Measurements from ENCODE around the gene KCNQ2.

Gene KCNQ2

DNA sequence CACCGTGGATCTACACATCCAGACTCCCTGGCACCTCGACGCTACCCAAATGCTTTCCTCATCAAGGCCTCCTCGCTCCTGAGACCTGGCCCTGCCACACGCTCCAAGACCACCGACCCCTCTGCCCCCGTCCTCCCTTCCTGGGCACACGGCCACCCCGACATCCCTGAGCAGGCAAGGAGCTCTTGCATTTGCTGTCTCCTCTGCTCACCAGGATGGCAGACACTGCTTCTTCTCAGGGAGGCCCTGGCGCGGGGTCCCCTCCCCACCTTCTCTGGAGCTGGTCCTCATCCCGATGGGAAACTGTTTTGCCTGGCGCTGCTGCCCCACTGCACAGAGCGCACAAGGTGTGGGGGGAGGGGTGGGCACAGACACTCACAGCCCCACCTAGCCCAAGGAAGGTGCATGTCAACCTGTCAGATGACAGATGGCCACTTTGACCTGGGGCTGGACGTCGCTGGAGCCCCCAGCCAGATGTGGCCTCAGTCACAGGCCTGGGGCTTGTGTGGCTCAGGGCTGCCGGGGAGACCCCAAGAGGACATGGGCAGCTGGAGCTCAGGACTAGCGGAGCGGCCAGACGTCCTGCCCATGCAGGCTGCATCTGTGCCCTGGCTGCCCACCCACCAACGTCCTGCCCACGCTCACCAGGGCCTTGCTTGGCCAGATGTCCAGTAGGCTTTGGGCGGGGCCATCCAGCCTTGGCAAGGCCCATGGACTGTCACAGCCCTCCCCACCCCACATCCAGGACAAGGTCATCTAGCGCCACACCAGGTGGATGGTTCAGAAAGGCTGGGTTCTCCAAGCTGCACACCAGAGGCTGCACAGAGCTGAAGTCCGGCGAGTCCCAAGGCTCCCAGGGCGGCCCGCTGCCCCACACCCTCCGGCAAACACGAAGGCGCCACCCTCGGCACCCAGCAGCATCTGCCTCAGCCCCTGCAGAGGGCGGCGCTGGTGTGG lies 6.2 kb upstream of the KCNQ2 start:
- Histone ChIP-seq H3K27ac (replicated peaks) (no peak overlapping the region), H3K27me3 (ENCODE audit: insufficient read depth, poor library complexity, severe bottlenecking) (peaks cover 53% of the 10 kb centered on the region), H3K4me3 (replicated peaks; ENCODE audit: insufficient read depth, low read length) (no peak overlapping the region)
- no peak for DNase-seq (ENCODE audit: low read depth in 1 of 2, low spot score in 1 of 2)
- no peak for TF ChIP-seq SPI1 (IDR thresholded peaks at IDR 0.05; ENCODE audit: borderline replicate concordance, low read depth)
- TF ChIP-seq, protein P1, sequence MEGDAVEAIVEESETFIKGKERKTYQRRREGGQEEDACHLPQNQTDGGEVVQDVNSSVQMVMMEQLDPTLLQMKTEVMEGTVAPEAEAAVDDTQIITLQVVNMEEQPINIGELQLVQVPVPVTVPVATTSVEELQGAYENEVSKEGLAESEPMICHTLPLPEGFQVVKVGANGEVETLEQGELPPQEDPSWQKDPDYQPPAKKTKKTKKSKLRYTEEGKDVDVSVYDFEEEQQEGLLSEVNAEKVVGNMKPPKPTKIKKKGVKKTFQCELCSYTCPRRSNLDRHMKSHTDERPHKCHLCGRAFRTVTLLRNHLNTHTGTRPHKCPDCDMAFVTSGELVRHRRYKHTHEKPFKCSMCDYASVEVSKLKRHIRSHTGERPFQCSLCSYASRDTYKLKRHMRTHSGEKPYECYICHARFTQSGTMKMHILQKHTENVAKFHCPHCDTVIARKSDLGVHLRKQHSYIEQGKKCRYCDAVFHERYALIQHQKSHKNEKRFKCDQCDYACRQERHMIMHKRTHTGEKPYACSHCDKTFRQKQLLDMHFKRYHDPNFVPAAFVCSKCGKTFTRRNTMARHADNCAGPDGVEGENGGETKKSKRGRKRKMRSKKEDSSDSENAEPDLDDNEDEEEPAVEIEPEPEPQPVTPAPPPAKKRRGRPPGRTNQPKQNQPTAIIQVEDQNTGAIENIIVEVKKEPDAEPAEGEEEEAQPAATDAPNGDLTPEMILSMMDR (IDR thresholded peaks at IDR 0.05; ENCODE audit: insufficient read depth, low read length): no peak
- no peak for TF ChIP-seq POLR2AphosphoS5 (IDR thresholded peaks at IDR 0.05; ENCODE audit: low read depth)
- no peak for TF ChIP-seq GABPA (IDR thresholded peaks at IDR 0.05; ENCODE audit: low read depth)
- TF ChIP-seq, protein P2, sequence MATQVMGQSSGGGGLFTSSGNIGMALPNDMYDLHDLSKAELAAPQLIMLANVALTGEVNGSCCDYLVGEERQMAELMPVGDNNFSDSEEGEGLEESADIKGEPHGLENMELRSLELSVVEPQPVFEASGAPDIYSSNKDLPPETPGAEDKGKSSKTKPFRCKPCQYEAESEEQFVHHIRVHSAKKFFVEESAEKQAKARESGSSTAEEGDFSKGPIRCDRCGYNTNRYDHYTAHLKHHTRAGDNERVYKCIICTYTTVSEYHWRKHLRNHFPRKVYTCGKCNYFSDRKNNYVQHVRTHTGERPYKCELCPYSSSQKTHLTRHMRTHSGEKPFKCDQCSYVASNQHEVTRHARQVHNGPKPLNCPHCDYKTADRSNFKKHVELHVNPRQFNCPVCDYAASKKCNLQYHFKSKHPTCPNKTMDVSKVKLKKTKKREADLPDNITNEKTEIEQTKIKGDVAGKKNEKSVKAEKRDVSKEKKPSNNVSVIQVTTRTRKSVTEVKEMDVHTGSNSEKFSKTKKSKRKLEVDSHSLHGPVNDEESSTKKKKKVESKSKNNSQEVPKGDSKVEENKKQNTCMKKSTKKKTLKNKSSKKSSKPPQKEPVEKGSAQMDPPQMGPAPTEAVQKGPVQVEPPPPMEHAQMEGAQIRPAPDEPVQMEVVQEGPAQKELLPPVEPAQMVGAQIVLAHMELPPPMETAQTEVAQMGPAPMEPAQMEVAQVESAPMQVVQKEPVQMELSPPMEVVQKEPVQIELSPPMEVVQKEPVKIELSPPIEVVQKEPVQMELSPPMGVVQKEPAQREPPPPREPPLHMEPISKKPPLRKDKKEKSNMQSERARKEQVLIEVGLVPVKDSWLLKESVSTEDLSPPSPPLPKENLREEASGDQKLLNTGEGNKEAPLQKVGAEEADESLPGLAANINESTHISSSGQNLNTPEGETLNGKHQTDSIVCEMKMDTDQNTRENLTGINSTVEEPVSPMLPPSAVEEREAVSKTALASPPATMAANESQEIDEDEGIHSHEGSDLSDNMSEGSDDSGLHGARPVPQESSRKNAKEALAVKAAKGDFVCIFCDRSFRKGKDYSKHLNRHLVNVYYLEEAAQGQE (IDR thresholded peaks at IDR 0.05; ENCODE audit: insufficient replicate concordance, low read depth): no peak

DNA sequence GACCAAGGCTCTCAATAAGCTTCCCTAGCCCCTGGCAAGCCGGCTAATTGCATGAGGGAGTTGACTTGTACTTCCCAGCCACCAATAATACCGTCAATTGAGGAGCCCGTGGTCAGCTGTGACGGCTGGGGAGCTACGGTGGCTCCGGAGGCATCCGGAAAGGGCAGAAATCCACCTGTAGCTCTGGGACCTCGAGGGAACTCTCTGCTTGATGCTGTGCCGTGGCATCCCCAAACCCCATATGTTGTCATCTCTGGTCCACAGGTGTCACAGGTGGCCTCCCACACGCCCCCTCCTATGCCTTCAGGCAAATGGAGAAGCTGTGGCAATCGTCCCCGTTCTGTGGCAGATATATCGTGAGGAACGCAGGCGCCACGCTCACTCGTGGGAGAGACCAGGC lies 5.5 kb upstream of the KCNQ2 start:
- no peak for DNase-seq (ENCODE audit: low read depth in 1 of 2, low spot score in 1 of 2)
- TF ChIP-seq, protein P1 (IDR thresholded peaks at IDR 0.05; ENCODE audit: insufficient read depth, low read length): no peak
- TF ChIP-seq SPI1 (IDR thresholded peaks at IDR 0.05; ENCODE audit: borderline replicate concordance, low read depth): no peak
- no peak for TF ChIP-seq POLR2AphosphoS5 (IDR thresholded peaks at IDR 0.05; ENCODE audit: low read depth)
- TF ChIP-seq, protein P2 (IDR thresholded peaks at IDR 0.05; ENCODE audit: insufficient replicate concordance, low read depth): no peak
- TF ChIP-seq GABPA (IDR thresholded peaks at IDR 0.05; ENCODE audit: low read depth): no peak
- H3K27me3 ChIP-seq (ENCODE audit: insufficient read depth, poor library complexity, severe bottlenecking): peaks cover 55% of the 10 kb centered on the region

DNA sequence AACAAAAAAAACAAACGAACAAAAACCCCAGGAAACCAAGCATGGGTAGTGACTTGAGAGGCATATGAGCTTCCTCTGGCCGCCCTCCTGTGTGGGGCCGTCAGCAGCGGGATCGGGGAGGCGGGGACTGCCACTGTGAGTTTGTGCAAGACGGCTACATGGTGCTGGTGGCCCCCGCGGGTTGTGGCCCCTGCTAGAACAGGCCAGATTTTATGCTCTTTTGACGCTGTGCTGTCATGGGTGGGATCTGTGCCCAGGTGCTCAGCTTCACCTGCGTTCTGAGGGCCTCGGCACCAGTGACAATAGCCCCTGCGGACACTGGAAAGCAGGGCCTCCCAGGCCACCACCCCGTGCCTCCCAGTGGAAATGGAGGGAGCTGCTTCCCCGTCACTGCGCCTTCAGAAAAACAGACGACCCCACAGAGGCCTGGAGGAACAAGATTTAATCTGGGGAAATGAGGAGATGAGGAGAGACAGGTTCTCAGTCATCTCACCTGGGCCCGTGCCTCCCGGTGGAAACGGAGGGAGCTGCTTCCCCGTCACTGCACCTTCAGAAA lies 4.7 kb upstream of the KCNQ2 start:
- Histone ChIP-seq H3K27ac (replicated peaks) (no peak overlapping the region), H3K27me3 (ENCODE audit: insufficient read depth, poor library complexity, severe bottlenecking) (peaks cover 49% of the 10 kb centered on the region), H3K4me3 (replicated peaks; ENCODE audit: insufficient read depth, low read length) (no peak overlapping the region)
- no peak for DNase-seq (ENCODE audit: low read depth in 1 of 2, low spot score in 1 of 2)
- TF ChIP-seq, protein P2 (IDR thresholded peaks at IDR 0.05; ENCODE audit: insufficient replicate concordance, low read depth): no peak
- no peak for TF ChIP-seq SPI1 (IDR thresholded peaks at IDR 0.05; ENCODE audit: borderline replicate concordance, low read depth)
- no peak for TF ChIP-seq POLR2AphosphoS5 (IDR thresholded peaks at IDR 0.05; ENCODE audit: low read depth)
- TF ChIP-seq, protein P1 (IDR thresholded peaks at IDR 0.05; ENCODE audit: insufficient read depth, low read length): no peak
- TF ChIP-seq GABPA (IDR thresholded peaks at IDR 0.05; ENCODE audit: low read depth): no peak

More for the DNA sequence above, 5.5 kb upstream of the KCNQ2 start:
- Histone ChIP-seq H3K4me3 (replicated peaks; ENCODE audit: insufficient read depth, low read length) (no peak overlapping the region), H3K27ac (replicated peaks) (no peak overlapping the region)

Data from HL-60 (cell line).